BLaER1 treated with 17β-estradiol and CSF1 and Interleukin-3, amounts not matched to agents 10 nM and 100 nM (cell line): ENCODE results near the gene PTBP3.
"Not testable (repeated sequence)": the region's sequence is repeated elsewhere in the genome, so short reads cannot be mapped to it uniquely, and the experiment has no call there.

ENCODE experiments used
- H3K27ac ChIP-seq, 11 experiments: shearing (Covaris generic); formaldehyde crosslinking; 2 replicates each; pipeline ENCODE4 v1.8.1; 2022
- H3K27me3 ChIP-seq, 11 experiments: shearing (Covaris generic); formaldehyde crosslinking; 2 replicates each; pipeline ENCODE4 v1.8.1; 2022
- H3K36me3 ChIP-seq, 11 experiments: shearing (Covaris generic); formaldehyde crosslinking; 2 replicates each; pipeline ENCODE4 v1.8.1; 2022
- H3K4me1 ChIP-seq, 10 experiments: shearing (Covaris generic); formaldehyde crosslinking; 2 replicates each; pipeline ENCODE4 v1.8.1; 2022
- H3K4me2 ChIP-seq, 11 experiments: shearing (Covaris generic); formaldehyde crosslinking; 2 replicates each; pipeline ENCODE4 v1.8.1; 2022
- H3K4me3 ChIP-seq, 10 experiments: shearing (Covaris generic); formaldehyde crosslinking; 2 replicates each; pipeline ENCODE4 v1.8.1; 2022
- H3K9ac ChIP-seq, 11 experiments: shearing (Covaris generic); formaldehyde crosslinking; 2 replicates each; pipeline ENCODE4 v1.8.1; 2022
- H3K9me3 ChIP-seq, 11 experiments: shearing (Covaris generic); formaldehyde crosslinking; replicated peaks in 1 of 11; 2 replicates each; pipeline ENCODE4 v1.8.1; 2022
- H4K20me1 ChIP-seq, 11 experiments: shearing (Covaris generic); formaldehyde crosslinking; 2 replicates each; pipeline ENCODE4 v1.8.1; 2022
- Cebpa-rat ChIP-seq, 11 experiments: shearing (Covaris generic); IDR thresholded peaks; 2 replicates each; pipeline ENCODE4 v1.8.1; 2022

The PTBP3 gene

GRCh38 chr9:112366591-112366990 lies 33.2 kb upstream of the PTBP3 start:
- H3K4me1 ChIP-seq = no peaks in the 10 kb centered on the region
- no peak overlapping the region for H3K4me3 ChIP-seq
- no peak overlapping the region for H3K9ac ChIP-seq
- H3K36me3 ChIP-seq = peaks cover 0 to 19% (median 12%) of the 10 kb centered on the region in 11 experiments; a peak in 12 of 22 replicates
- H3K4me2 ChIP-seq = no peak overlapping the region
- no peaks in the 10 kb centered on the region for H4K20me1 ChIP-seq
- H3K9me3 ChIP-seq = peaks cover 58 to 68% (median 65%) of the 10 kb centered on the region in 11 experiments
- no peak for TF ChIP-seq Cebpa-rat (IDR thresholded peaks at IDR 0.05)
- no peaks in the 10 kb centered on the region for H3K27me3 ChIP-seq
- H3K27ac ChIP-seq = no peak overlapping the region

- peaks cover 51 to 55% (median 54%) of the 10 kb centered on the region in 11 experiments for H3K9me3 ChIP-seq
Observed at GRCh38 chr9:112365257-112365656, 31.8 kb upstream of the PTBP3 start.

GRCh38 chr9:112364761-112365160 lies 31.3 kb upstream of the PTBP3 start:
- no peak overlapping the region for H3K27ac ChIP-seq
- H3K9ac ChIP-seq = no peak overlapping the region
- H3K4me1 ChIP-seq = no peaks in the 10 kb centered on the region
- no peak for TF ChIP-seq Cebpa-rat (IDR thresholded peaks at IDR 0.05)
- no peak overlapping the region for H3K4me2 ChIP-seq
- peaks cover 46 to 50% (median 49%) of the 10 kb centered on the region in 11 experiments for H3K9me3 ChIP-seq
- no peaks in the 10 kb centered on the region for H3K27me3 ChIP-seq
- no peaks in the 10 kb centered on the region for H4K20me1 ChIP-seq
- peaks cover 0 to 18% (median 11%) of the 10 kb centered on the region in 11 experiments; a peak in 10 of 22 replicates for H3K36me3 ChIP-seq
- no peak overlapping the region for H3K4me3 ChIP-seq

More at GRCh38 chr9:112365257-112365656, 31.8 kb upstream of the PTBP3 start:
- H3K36me3 ChIP-seq = peaks cover 0 to 19% (median 12%) of the 10 kb centered on the region in 11 experiments; a peak in 10 of 22 replicates
- H3K4me1 ChIP-seq, H3K4me3 ChIP-seq, H4K20me1 ChIP-seq, H3K4me2 ChIP-seq, H3K27ac ChIP-seq, H3K27me3 ChIP-seq, H3K9ac ChIP-seq: not testable (repeated sequence)

- Histone ChIP-seq H3K4me2 (peak overlapping the region in 1 of 11 experiments; percentile 30; a peak in 2 of 22 replicates), H4K20me1 (no peaks in the 10 kb centered on the region), H3K27me3 (no peaks in the 10 kb centered on the region), H3K27ac (no peak overlapping the region), H3K36me3 (no peaks in the 10 kb centered on the region), H3K9me3 (peaks cover 17 to 20% (median 19%) of the 10 kb centered on the region in 11 experiments), H3K4me1 (no peaks in the 10 kb centered on the region), H3K4me3 (no peak overlapping the region), H3K9ac (no peak overlapping the region)
- TF ChIP-seq Cebpa-rat (IDR thresholded peaks at IDR 0.05) = no peak
Observed at GRCh38 chr9:112361601-112362000, 28.2 kb upstream of the PTBP3 start.

- H3K9me3 ChIP-seq = peaks cover 3 to 6% (median 6%) of the 10 kb centered on the region in 11 experiments
- H3K4me1 ChIP-seq = no peaks in the 10 kb centered on the region; a peak in 1 of 20 replicates
- H3K27ac ChIP-seq = no peak overlapping the region
- H3K4me3 ChIP-seq = no peak overlapping the region
- TF ChIP-seq Cebpa-rat (IDR thresholded peaks at IDR 0.05) = no peak
- no peaks in the 10 kb centered on the region for H3K27me3 ChIP-seq
- no peak overlapping the region for H3K9ac ChIP-seq
- no peaks in the 10 kb centered on the region for H4K20me1 ChIP-seq
- no peaks in the 10 kb centered on the region for H3K36me3 ChIP-seq
- no peak overlapping the region for H3K4me2 ChIP-seq
Observed at GRCh38 chr9:112360047-112360804, 26.8 kb upstream of the PTBP3 start.

GRCh38 chr9:112355427-112355897 lies 22.0 kb upstream of the PTBP3 start:
- TF ChIP-seq Cebpa-rat (IDR thresholded peaks at IDR 0.05) = no peak
- Histone ChIP-seq H3K4me3 (no peak overlapping the region), H3K27ac (no peak overlapping the region)

GRCh38 chr9:112354081-112354743 lies 20.8 kb upstream of the PTBP3 start:
- Histone ChIP-seq H3K27me3 (no peaks in the 10 kb centered on the region), H3K9ac (no peak overlapping the region), H3K4me3 (no peak overlapping the region), H3K36me3 (no peaks in the 10 kb centered on the region), H3K27ac (no peak overlapping the region), H4K20me1 (no peaks in the 10 kb centered on the region), H3K4me1 (no peaks in the 10 kb centered on the region; a peak in 1 of 20 replicates), H3K9me3 (no peaks in the 10 kb centered on the region), H3K4me2 (no peak overlapping the region)
- TF ChIP-seq Cebpa-rat (IDR thresholded peaks at IDR 0.05) = no peak

More at GRCh38 chr9:112355427-112355897, 22.0 kb upstream of the PTBP3 start:
- Histone ChIP-seq H3K36me3 (no peaks in the 10 kb centered on the region), H4K20me1 (no peaks in the 10 kb centered on the region), H3K9ac (no peak overlapping the region), H3K9me3 (no peaks in the 10 kb centered on the region), H3K27me3 (no peaks in the 10 kb centered on the region), H3K4me2 (peak overlapping the region in 1 of 11 experiments; percentile 20; a peak in 1 of 22 replicates), H3K4me1 (no peaks in the 10 kb centered on the region; a peak in 1 of 20 replicates)

- no peak overlapping the region for H3K9ac ChIP-seq
- no peak overlapping the region for H3K27ac ChIP-seq
- TF ChIP-seq Cebpa-rat (IDR thresholded peaks at IDR 0.05) = no peak
Observed at GRCh38 chr9:112352209-112352608, 18.8 kb upstream of the PTBP3 start.

GRCh38 chr9:112351184-112351583 lies 17.8 kb upstream of the PTBP3 start:
- Histone ChIP-seq H3K9ac (no peak overlapping the region), H3K9me3 (peaks cover 0 to 6% (median 0%) of the 10 kb centered on the region in 11 experiments; a peak in 3 of 22 replicates), H3K27ac (no peak overlapping the region), H3K36me3 (no peaks in the 10 kb centered on the region), H4K20me1 (no peaks in the 10 kb centered on the region), H3K27me3 (no peaks in the 10 kb centered on the region), H3K4me1 (no peaks in the 10 kb centered on the region; a peak in 1 of 20 replicates), H3K4me3 (no peak overlapping the region), H3K4me2 (no peak overlapping the region)
- no peak for TF ChIP-seq Cebpa-rat (IDR thresholded peaks at IDR 0.05)

More at GRCh38 chr9:112352209-112352608, 18.8 kb upstream of the PTBP3 start:
- Histone ChIP-seq H3K4me3 (no peak overlapping the region), H3K9me3 (peaks cover 0 to 6% (median 0%) of the 10 kb centered on the region in 11 experiments; a peak in 3 of 22 replicates), H3K36me3 (no peaks in the 10 kb centered on the region), H3K4me2 (no peak overlapping the region), H4K20me1 (no peaks in the 10 kb centered on the region), H3K27me3 (no peaks in the 10 kb centered on the region), H3K4me1 (no peaks in the 10 kb centered on the region; a peak in 1 of 20 replicates)
